WTC11 (cell line): ENCODE results near the gene GJA3. TPM values are rescaled to one million over a fixed set of nuclear protein-coding genes. Genes with fewer than 3 reads are reported as not detected.

Experiments used
- ATAC-seq: fragments of 200-7000 bp; cut with Tn5 transposase; 2 replicates; pipeline ENCODE4 v1.10.0; 2021; ENCODE audit warnings: mild to moderate bottlenecking, moderate library complexity
- CTCF ChIA-PET: fragments of 300-600 bp; sonication (Branson Sonifier 250); formaldehyde crosslinking; loops from one replicate; lab custom pipeline; 2021; ENCODE audit warnings: antibody characterized with exemption; lab: Charles Lee
- POLR2A ChIA-PET: fragments of 350-600 bp; sonication (Branson Sonifier 250); formaldehyde crosslinking; loops from one replicate; lab custom pipeline; 2021; ENCODE audit warnings: antibody characterized with exemption; lab: Charles Lee
- DNase-seq: peaks from one replicate; pipeline ENCODE4 v3.0.0; 2021; ENCODE audit warnings: low spot score
- H3K27ac Mint-ChIP-seq: 2 replicates; pipeline ENCODE4 v1.8.0; 2021; ENCODE audit warnings: mixed read lengths
- H3K27me3 Mint-ChIP-seq: 2 replicates; pipeline ENCODE4 v1.8.0; 2021; ENCODE audit warnings: low read depth, mild to moderate bottlenecking, moderate library complexity, mixed read lengths
- H3K36me3 Mint-ChIP-seq: 2 replicates; pipeline ENCODE4 v1.8.0; 2021; ENCODE audit warnings: mixed read lengths
- H3K4me1 Mint-ChIP-seq: 2 replicates; pipeline ENCODE4 v1.8.0; 2022; ENCODE audit warnings: mixed read lengths
- H3K4me3 Mint-ChIP-seq: 2 replicates; pipeline ENCODE4 v1.8.0; 2021; ENCODE audit warnings: mild to moderate bottlenecking, moderate library complexity, mixed read lengths
- H3K9me3 Mint-ChIP-seq: 2 replicates; pipeline ENCODE4 v1.8.0; 2021; ENCODE audit warnings: mixed read lengths
- ATF3 ChIP-seq: sonication (generic); formaldehyde crosslinking; conservative IDR thresholded peaks from 2 replicates; pipeline ENCODE4 v1.8.1; 2022; ENCODE audit warnings: mild to moderate bottlenecking, missing genetic modification reagents
- E2F1 ChIP-seq: sonication (generic); formaldehyde crosslinking; IDR thresholded peaks from 2 replicates; pipeline ENCODE4 v1.8.0; 2022; ENCODE audit warnings: mild to moderate bottlenecking, missing genetic modification reagents
- E2F4 ChIP-seq: sonication (generic); formaldehyde crosslinking; IDR thresholded peaks from 2 replicates; pipeline ENCODE4 v1.8.1; 2022; ENCODE audit warnings: low read depth, mild to moderate bottlenecking, moderate library complexity, missing genetic modification reagents, borderline replicate concordance
- EMX1 ChIP-seq: fragments of 250-450 bp; sonication (Bioruptor Pico); IDR thresholded peaks from 2 replicates; pipeline ENCODE4 v1.8.0; 2021; ENCODE audit warnings: mild to moderate bottlenecking
- ESRRA ChIP-seq: sonication (generic); formaldehyde crosslinking; IDR thresholded peaks from 2 replicates; pipeline ENCODE4 v1.8.1; 2022; ENCODE audit warnings: mild to moderate bottlenecking, missing genetic modification reagents, borderline replicate concordance
- GABPB1 ChIP-seq: sonication (generic); formaldehyde crosslinking; IDR thresholded peaks from 2 replicates; pipeline ENCODE4 v1.8.1; 2023; ENCODE audit warnings: mild to moderate bottlenecking, missing genetic modification reagents
- MXD4 ChIP-seq: fragments of 250-450 bp; sonication (Bioruptor Pico); IDR thresholded peaks from 2 replicates; pipeline ENCODE4 v1.8.0; 2021; ENCODE audit warnings: mild to moderate bottlenecking, moderate library complexity, borderline replicate concordance
- RELA ChIP-seq: sonication (generic); formaldehyde crosslinking; IDR thresholded peaks from 2 replicates; pipeline ENCODE4 v1.8.1; 2022; ENCODE audit warnings: missing genetic modification reagents, mild to moderate bottlenecking, borderline replicate concordance
- RORB ChIP-seq: fragments of 250-450 bp; sonication (Bioruptor Pico); IDR thresholded peaks from 2 replicates; pipeline ENCODE4 v1.9.0; 2021; ENCODE audit warnings: mild to moderate bottlenecking
- SP1 ChIP-seq: sonication (generic); formaldehyde crosslinking; conservative IDR thresholded peaks from 2 replicates; pipeline ENCODE4 v1.8.1; 2022; ENCODE audit warnings: missing genetic modification reagents
- TEAD1 ChIP-seq: sonication (generic); formaldehyde crosslinking; IDR thresholded peaks from 2 replicates; pipeline ENCODE4 v1.8.0; 2022; ENCODE audit warnings: mild to moderate bottlenecking, missing genetic modification reagents
- ZNF263 ChIP-seq: sonication (generic); formaldehyde crosslinking; IDR thresholded peaks from 2 replicates; pipeline ENCODE4 v1.8.1; 2022; ENCODE audit warnings: low read depth, mild to moderate bottlenecking, moderate library complexity, missing genetic modification reagents
- ZNF317 ChIP-seq: sonication (generic); formaldehyde crosslinking; IDR thresholded peaks from 2 replicates; pipeline ENCODE4 v1.8.1; 2023; ENCODE audit warnings: low read depth, mild to moderate bottlenecking, moderate library complexity, missing genetic modification reagents, borderline replicate concordance
- ZNF396 ChIP-seq: fragments of 250-450 bp; sonication (Bioruptor Pico); IDR thresholded peaks from 2 replicates; pipeline ENCODE4 v1.8.0; 2021; ENCODE audit warnings: mild to moderate bottlenecking, moderate library complexity, borderline replicate concordance
- ZNF416 ChIP-seq: fragments of 250-450 bp; sonication (Bioruptor Pico); IDR thresholded peaks from 2 replicates; pipeline ENCODE4 v1.9.0; 2021; ENCODE audit warnings: mild to moderate bottlenecking, inconsistent platforms
- ZNF512 ChIP-seq: sonication (generic); formaldehyde crosslinking; IDR thresholded peaks from 2 replicates; pipeline ENCODE4 v1.8.1; 2022; ENCODE audit warnings: missing genetic modification reagents, borderline replicate concordance
- total RNA-seq: library from RNA; stranded (reverse); gene quantifications from 3 replicates; pipeline ENCODE4 v1.2.3, GENCODE V29; 2021
- TF ChIP-seq, protein P1 (sequence below): sonication (generic); formaldehyde crosslinking; IDR thresholded peaks from 2 replicates; pipeline ENCODE4 v1.8.1; 2023; ENCODE audit warnings: mild to moderate bottlenecking, missing genetic modification reagents
- TF ChIP-seq, protein P2 (sequence below): sonication (generic); formaldehyde crosslinking; IDR thresholded peaks from 2 replicates; pipeline ENCODE4 v1.8.1; 2023; ENCODE audit warnings: mild to moderate bottlenecking, missing genetic modification reagents, moderate library complexity
- TF ChIP-seq, protein P3 (sequence below): sonication (generic); formaldehyde crosslinking; IDR thresholded peaks from 2 replicates; pipeline ENCODE4 v1.8.1; 2023; ENCODE audit warnings: mild to moderate bottlenecking, missing genetic modification reagents
- TF ChIP-seq, protein P4 (sequence below): fragments of 250-450 bp; sonication (Bioruptor Pico); IDR thresholded peaks from 2 replicates; pipeline ENCODE4 v2.1.2; 2022; ENCODE audit warnings: mild to moderate bottlenecking, moderate library complexity
- TF ChIP-seq, protein P5 (sequence below): sonication (generic); formaldehyde crosslinking; IDR thresholded peaks from 2 replicates; pipeline ENCODE4 v1.8.0; 2023; ENCODE audit warnings: missing genetic modification reagents
- TF ChIP-seq, protein P6 (sequence below): sonication (generic); formaldehyde crosslinking; IDR thresholded peaks from 2 replicates; pipeline ENCODE4 v1.8.1; 2022; ENCODE audit warnings: mild to moderate bottlenecking, missing genetic modification reagents, moderate library complexity, borderline replicate concordance

GJA3 gene
- total RNA-seq, 1 experiment from 2014 or later, result 0.48 TPM

- TF ChIP-seq MXD4 (CRISPR knock-in tag) (no peak), SP1 (CRISPR knock-in tag) (0 out of 2 replicates have a peak, but pooled peaks have one; percentile 55)
- TF ChIP-seq, all 79 proteins: peak for 6
Measured at GRCh38 chr13:20160306-20161274, at the start of gene GJA3 (continued).

- Mint-ChIP-seq H3K36me3 (no peaks in the 10 kb centered on the region), H3K27me3 (no peaks in the 10 kb centered on the region; the same call in 1 of the 2 replicates), H3K4me1 (peaks cover 6% of the 10 kb centered on the region; the same call in 1 of the 2 replicates), H3K27ac (no peak overlapping the region), H3K9me3 (peaks cover 15% of the 10 kb centered on the region; the same call in 1 of the 2 replicates), H3K4me3 (no peak overlapping the region)
- ATAC-seq, result no peak
- ChIA-PET POLR2A (no interaction called here), CTCF (interaction anchor here (1.2 to 1.9 kb wide), 2 partner anchors 12 to 84 kb away, joined by 5 to 7 read pairs; no protein-coding TSS in a partner anchor)
- DNase-seq, result no peak
- TF ChIP-seq ZNF396 (CRISPR knock-in tag), result no peak
- no peak for TF ChIP-seq RELA
- TF ChIP-seq, protein P1, sequence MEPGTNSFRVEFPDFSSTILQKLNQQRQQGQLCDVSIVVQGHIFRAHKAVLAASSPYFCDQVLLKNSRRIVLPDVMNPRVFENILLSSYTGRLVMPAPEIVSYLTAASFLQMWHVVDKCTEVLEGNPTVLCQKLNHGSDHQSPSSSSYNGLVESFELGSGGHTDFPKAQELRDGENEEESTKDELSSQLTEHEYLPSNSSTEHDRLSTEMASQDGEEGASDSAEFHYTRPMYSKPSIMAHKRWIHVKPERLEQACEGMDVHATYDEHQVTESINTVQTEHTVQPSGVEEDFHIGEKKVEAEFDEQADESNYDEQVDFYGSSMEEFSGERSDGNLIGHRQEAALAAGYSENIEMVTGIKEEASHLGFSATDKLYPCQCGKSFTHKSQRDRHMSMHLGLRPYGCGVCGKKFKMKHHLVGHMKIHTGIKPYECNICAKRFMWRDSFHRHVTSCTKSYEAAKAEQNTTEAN, result no peak
- TF ChIP-seq ESRRA (CRISPR knock-in tag), result no peak
- TF ChIP-seq, protein P2, sequence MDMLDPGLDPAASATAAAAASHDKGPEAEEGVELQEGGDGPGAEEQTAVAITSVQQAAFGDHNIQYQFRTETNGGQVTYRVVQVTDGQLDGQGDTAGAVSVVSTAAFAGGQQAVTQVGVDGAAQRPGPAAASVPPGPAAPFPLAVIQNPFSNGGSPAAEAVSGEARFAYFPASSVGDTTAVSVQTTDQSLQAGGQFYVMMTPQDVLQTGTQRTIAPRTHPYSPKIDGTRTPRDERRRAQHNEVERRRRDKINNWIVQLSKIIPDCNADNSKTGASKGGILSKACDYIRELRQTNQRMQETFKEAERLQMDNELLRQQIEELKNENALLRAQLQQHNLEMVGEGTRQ (CRISPR knock-in tag), result no peak
- TF ChIP-seq, protein P3, sequence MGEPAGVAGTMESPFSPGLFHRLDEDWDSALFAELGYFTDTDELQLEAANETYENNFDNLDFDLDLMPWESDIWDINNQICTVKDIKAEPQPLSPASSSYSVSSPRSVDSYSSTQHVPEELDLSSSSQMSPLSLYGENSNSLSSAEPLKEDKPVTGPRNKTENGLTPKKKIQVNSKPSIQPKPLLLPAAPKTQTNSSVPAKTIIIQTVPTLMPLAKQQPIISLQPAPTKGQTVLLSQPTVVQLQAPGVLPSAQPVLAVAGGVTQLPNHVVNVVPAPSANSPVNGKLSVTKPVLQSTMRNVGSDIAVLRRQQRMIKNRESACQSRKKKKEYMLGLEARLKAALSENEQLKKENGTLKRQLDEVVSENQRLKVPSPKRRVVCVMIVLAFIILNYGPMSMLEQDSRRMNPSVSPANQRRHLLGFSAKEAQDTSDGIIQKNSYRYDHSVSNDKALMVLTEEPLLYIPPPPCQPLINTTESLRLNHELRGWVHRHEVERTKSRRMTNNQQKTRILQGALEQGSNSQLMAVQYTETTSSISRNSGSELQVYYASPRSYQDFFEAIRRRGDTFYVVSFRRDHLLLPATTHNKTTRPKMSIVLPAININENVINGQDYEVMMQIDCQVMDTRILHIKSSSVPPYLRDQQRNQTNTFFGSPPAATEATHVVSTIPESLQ (CRISPR knock-in tag), result no peak
- TF ChIP-seq RORB (CRISPR knock-in tag), result no peak
- no peak for TF ChIP-seq EMX1 (CRISPR knock-in tag)
- TF ChIP-seq, protein P4, sequence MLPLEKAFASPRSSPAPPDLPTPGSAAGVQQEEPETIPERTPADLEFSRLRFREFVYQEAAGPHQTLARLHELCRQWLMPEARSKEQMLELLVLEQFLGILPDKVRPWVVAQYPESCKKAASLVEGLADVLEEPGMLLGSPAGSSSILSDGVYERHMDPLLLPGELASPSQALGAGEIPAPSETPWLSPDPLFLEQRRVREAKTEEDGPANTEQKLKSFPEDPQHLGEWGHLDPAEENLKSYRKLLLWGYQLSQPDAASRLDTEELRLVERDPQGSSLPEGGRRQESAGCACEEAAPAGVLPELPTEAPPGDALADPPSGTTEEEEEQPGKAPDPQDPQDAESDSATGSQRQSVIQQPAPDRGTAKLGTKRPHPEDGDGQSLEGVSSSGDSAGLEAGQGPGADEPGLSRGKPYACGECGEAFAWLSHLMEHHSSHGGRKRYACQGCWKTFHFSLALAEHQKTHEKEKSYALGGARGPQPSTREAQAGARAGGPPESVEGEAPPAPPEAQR, result no peak
- no peak for TF ChIP-seq ZNF263 (CRISPR knock-in tag)
- TF ChIP-seq, protein P5, sequence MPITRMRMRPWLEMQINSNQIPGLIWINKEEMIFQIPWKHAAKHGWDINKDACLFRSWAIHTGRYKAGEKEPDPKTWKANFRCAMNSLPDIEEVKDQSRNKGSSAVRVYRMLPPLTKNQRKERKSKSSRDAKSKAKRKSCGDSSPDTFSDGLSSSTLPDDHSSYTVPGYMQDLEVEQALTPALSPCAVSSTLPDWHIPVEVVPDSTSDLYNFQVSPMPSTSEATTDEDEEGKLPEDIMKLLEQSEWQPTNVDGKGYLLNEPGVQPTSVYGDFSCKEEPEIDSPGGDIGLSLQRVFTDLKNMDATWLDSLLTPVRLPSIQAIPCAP (CRISPR knock-in tag), result no peak
- no peak for TF ChIP-seq ZNF317 (CRISPR knock-in tag)
- no peak for TF ChIP-seq ZNF512 (CRISPR knock-in tag)
- TF ChIP-seq ATF3 (CRISPR knock-in tag), result no peak
- TF ChIP-seq ZNF416 (CRISPR knock-in tag), result no peak
- no peak for TF ChIP-seq GABPB1 (CRISPR knock-in tag)
- TF ChIP-seq, protein P6, sequence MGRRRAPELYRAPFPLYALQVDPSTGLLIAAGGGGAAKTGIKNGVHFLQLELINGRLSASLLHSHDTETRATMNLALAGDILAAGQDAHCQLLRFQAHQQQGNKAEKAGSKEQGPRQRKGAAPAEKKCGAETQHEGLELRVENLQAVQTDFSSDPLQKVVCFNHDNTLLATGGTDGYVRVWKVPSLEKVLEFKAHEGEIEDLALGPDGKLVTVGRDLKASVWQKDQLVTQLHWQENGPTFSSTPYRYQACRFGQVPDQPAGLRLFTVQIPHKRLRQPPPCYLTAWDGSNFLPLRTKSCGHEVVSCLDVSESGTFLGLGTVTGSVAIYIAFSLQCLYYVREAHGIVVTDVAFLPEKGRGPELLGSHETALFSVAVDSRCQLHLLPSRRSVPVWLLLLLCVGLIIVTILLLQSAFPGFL (CRISPR knock-in tag), result no peak
- no peak for TF ChIP-seq E2F1
- no peak for TF ChIP-seq TEAD1
- no peak for TF ChIP-seq E2F4 (CRISPR knock-in tag)
Measured at GRCh38 chr13:20209948-20210347, 49.1 kb upstream of the GJA3 start.
